Ovary (tissue), 9 donors: ENCODE results near the gene CORO1C. TPM values are rescaled to one million over a fixed set of nuclear protein-coding genes. Genes with fewer than 3 reads are reported as not detected.

Experiments
- DNase-seq, 5 donors: peaks; one replicate each; pipeline ENCODE4 v3.0.0-alpha.2; 2019 to 2020
- H3K27ac ChIP-seq, 2 donors: fragments of 200-600 bp; one replicate each; pipeline versions ENCODE4 v1.5.1 to v1.8.0; 2019 to 2022
- H3K27me3 ChIP-seq: fragments of 200-600 bp; one replicate; pipeline ENCODE4 v1.8.0; 2022
- H3K36me3 ChIP-seq: fragments of 200-600 bp; sonication (generic); one replicate; pipeline ENCODE4 v1.5.1; 2019
- H3K4me1 ChIP-seq: one replicate; pipeline ENCODE4 v1.8.1; 2013; ENCODE audit warnings: mild to moderate bottlenecking, moderate library complexity; ENCODE audit not compliant: insufficient read depth
- H3K4me3 ChIP-seq: fragments of 200-600 bp; sonication (generic); one replicate; pipeline ENCODE4 v1.5.1; 2017
- H3K9me3 ChIP-seq, 2 donors: fragments of 200-600 bp in 1 of 2; sonication (generic) in 1 of 2; one replicate each; pipeline versions ENCODE4 v1.5.1 to v1.8.1; 2013 to 2019; ENCODE audit warnings: mild to moderate bottlenecking in 1 of 2, moderate library complexity in 1 of 2
- EP300 ChIP-seq: sonication (generic); formaldehyde crosslinking; IDR thresholded peaks from one replicate; pipeline ENCODE4 v1.6.1; 2017; ENCODE audit warnings: antibody characterized with exemption
- POLR2A ChIP-seq: fragments of 450-650 bp; IDR thresholded peaks from one replicate; pipeline ENCODE4 v1.6.1; 2017; ENCODE audit warnings: antibody characterized with exemption, mild to moderate bottlenecking, moderate library complexity
- WGBS, 3 donors: extraction: QIAGEN DNeasy Blood & Tissue Kit in 1 of 3; methylation state at CpG; one replicate each; pipeline versions ENCODE4 v1.1.5 to v1.1.7; 2013 to 2017; 5-methylcytosine and 5-hydroxymethylcytosine counted together
- intact Hi-C, 4 donors: fragments of 100-400 bp; cut with DNase I; formaldehyde crosslinking; loops; one replicate each; pipeline versions ENCODE4 v1.11.0 to v1.15.1; 2022 to 2023
- polyA plus RNA-seq, 2 donors: library from polyadenylated mRNA; stranded (reverse); fragments of 200-250 nt in 1 of 2; fragments of 350-450 nt in 1 of 2; fragmentation: Illumina TruSeq in 1 of 2; extraction: RNeasy Lipid Tissue Mini Kit (QIAGEN cat#74804) in 1 of 2; gene quantifications; one replicate each; pipeline ENCODE4 v1.2.3, GENCODE V29; 2013 to 2014
- total RNA-seq, 7 donors: library from RNA; depleted of rRNA in 2 of 7; stranded (reverse); fragments of >200 nt in 2 of 7; fragmentation: NEBNext Ultra II Directional in 3 of 7; extraction: Animal tissue kit (Norgen Biotek cat#: 25700) in 3 of 7; gene quantifications; one replicate each; pipeline versions ENCODE4 v1.1.0 to v1.2.4, GENCODE V29; 2016 to 2023
- TF ChIP-seq, protein P1 (sequence below), 3 donors: fragments of 450-650 bp in 2 of 3; fragments of 200-600 bp in 1 of 3; IDR thresholded peaks; one replicate each; pipeline versions ENCODE4 v1.5.1 to v1.8.0; 2016 to 2022; ENCODE audit warnings: antibody characterized with exemption in 3 of 3, mild to moderate bottlenecking in 1 of 3
- donor health status: DM: no; HTN: no; CAD: no; lungs with moderate emphysema.
- donor health status: DM: no; HTN: no; CAD: no.
- donor health status: Bipolar disorder and iron deficiency.
- donor health status: DM: yes; HTN: yes; CAD: no.
- donor health status: DM: no; HTN: no; CAD: no.
- donor health status: DM: yes; HTN: yes; CAD: no.

The CORO1C gene
- total and polyA plus RNA-seq, 9 donors = 35.1 to 143 (median 113) TPM

- no peaks in the 10 kb centered on the region for H3K9me3 ChIP-seq
- 60 to 78% (median 65%) methylated on average over 9 of the region's 9 CpGs for WGBS, 3 donors
- no peaks in the 10 kb centered on the region for H3K27me3 ChIP-seq
- TF ChIP-seq, protein P1, sequence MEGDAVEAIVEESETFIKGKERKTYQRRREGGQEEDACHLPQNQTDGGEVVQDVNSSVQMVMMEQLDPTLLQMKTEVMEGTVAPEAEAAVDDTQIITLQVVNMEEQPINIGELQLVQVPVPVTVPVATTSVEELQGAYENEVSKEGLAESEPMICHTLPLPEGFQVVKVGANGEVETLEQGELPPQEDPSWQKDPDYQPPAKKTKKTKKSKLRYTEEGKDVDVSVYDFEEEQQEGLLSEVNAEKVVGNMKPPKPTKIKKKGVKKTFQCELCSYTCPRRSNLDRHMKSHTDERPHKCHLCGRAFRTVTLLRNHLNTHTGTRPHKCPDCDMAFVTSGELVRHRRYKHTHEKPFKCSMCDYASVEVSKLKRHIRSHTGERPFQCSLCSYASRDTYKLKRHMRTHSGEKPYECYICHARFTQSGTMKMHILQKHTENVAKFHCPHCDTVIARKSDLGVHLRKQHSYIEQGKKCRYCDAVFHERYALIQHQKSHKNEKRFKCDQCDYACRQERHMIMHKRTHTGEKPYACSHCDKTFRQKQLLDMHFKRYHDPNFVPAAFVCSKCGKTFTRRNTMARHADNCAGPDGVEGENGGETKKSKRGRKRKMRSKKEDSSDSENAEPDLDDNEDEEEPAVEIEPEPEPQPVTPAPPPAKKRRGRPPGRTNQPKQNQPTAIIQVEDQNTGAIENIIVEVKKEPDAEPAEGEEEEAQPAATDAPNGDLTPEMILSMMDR (IDR thresholded peaks at IDR 0.05) = no peak
- TF ChIP-seq POLR2A = no peak
- no peak for TF ChIP-seq EP300
- H3K36me3 ChIP-seq = no peaks in the 10 kb centered on the region
- no peak overlapping the region for H3K27ac ChIP-seq
- no peak overlapping the region for H3K4me3 ChIP-seq
- intact Hi-C loops = no loop called here
- DNase-seq = no peak
- H3K4me1 ChIP-seq = peaks cover 8% of the 10 kb centered on the region
Observed at GRCh38 chr12:108606492-108606891, 124.8 kb downstream of the CORO1C start.

- Histone ChIP-seq H3K36me3 (no peaks in the 10 kb centered on the region), H3K27me3 (no peaks in the 10 kb centered on the region), H3K9me3 (no peaks in the 10 kb centered on the region), H3K27ac (no peak overlapping the region), H3K4me3 (no peak overlapping the region), H3K4me1 (peaks cover 8% of the 10 kb centered on the region)
- 81 to 97% (median 97%) methylated on average over 4 of the region's 4 CpGs for WGBS, 3 donors
- no peak for DNase-seq
- intact Hi-C loops = no loop called here
- TF ChIP-seq POLR2A (no peak), EP300 (no peak)
- TF ChIP-seq, protein P1 (IDR thresholded peaks at IDR 0.05) = no peak
Observed at GRCh38 chr12:108605690-108606406, 125.5 kb downstream of the CORO1C start.

DNA sequence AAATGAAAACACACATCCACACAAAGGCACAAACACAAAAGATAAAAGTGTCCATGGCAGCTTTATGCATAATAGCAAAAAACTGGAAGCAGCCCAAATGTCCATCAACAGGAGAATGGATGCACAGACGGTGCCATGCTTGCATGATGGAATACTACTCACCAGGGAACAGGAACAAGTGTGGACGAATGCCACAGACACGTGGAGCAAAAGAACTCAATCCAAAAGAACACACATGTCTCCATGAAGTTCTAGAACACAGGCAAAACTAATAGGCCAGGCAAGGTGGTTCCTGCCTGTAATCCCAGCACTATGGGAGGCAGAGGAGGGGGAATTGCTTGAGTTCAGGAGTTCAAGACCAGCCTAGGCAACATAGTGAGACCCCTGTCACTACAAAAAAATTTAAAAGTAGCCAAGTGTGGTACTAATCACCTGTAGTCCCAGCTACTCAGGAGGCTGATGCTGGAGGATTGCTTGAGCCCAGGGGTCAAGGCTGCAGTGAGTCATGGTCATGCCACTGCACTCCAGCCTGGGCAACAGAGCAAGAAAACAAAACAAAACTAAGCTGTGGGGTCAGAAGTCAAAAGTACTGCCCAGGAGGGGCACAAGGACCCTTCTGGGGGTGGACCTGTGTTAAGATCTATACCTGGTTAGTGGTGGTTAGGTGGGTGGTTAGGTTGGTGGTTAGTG lies 126.2 kb downstream of the CORO1C start:
- H3K4me3 ChIP-seq = no peak overlapping the region
- no peak overlapping the region for H3K27ac ChIP-seq
- 37 to 64% (median 52%) methylated on average over 3 of the region's 3 CpGs for WGBS, 3 donors
- H3K4me1 ChIP-seq = peaks cover 8% of the 10 kb centered on the region
- TF ChIP-seq, protein P1 (IDR thresholded peaks at IDR 0.05) = no peak
- TF ChIP-seq EP300 = no peak
- no peak for TF ChIP-seq POLR2A
- no peaks in the 10 kb centered on the region for H3K36me3 ChIP-seq
- no peaks in the 10 kb centered on the region for H3K27me3 ChIP-seq
- DNase-seq = no peak
- intact Hi-C loops = no loop called here
- H3K9me3 ChIP-seq = no peaks in the 10 kb centered on the region

- Histone ChIP-seq H3K27ac (no peak overlapping the region), H3K4me3 (no peak overlapping the region), H3K9me3 (no peaks in the 10 kb centered on the region), H3K36me3 (no peaks in the 10 kb centered on the region), H3K27me3 (no peaks in the 10 kb centered on the region), H3K4me1 (peaks cover 3% of the 10 kb centered on the region)
- no peak for DNase-seq
- TF ChIP-seq POLR2A (no peak), EP300 (no peak)
- TF ChIP-seq, protein P1 (IDR thresholded peaks at IDR 0.05) = no peak
- WGBS, 3 donors = 54 to 64% (median 55%) methylated on average over 14 of the region's 14 CpGs
- intact Hi-C loops = no loop called here
Observed at GRCh38 chr12:108604208-108604941, 126.9 kb downstream of the CORO1C start.
